Stimulated activated CD8-positive, alpha-beta memory T cell treated with anti-CD3 and anti-CD28 coated beads, Interleukin-15, amount 100 ng/mL, for 24 hours (primary cell): ENCODE data around the gene RPS21.
"Not testable (repeated sequence)": the region's sequence is repeated elsewhere in the genome, so short reads cannot be mapped to it uniquely, and the experiment has no call there.

Source experiments
- DNase-seq: peaks from one replicate; pipeline ENCODE4 v3.0.0-alpha.2; 2020; ENCODE audit warnings: low read depth

The RPS21 gene

DNA sequence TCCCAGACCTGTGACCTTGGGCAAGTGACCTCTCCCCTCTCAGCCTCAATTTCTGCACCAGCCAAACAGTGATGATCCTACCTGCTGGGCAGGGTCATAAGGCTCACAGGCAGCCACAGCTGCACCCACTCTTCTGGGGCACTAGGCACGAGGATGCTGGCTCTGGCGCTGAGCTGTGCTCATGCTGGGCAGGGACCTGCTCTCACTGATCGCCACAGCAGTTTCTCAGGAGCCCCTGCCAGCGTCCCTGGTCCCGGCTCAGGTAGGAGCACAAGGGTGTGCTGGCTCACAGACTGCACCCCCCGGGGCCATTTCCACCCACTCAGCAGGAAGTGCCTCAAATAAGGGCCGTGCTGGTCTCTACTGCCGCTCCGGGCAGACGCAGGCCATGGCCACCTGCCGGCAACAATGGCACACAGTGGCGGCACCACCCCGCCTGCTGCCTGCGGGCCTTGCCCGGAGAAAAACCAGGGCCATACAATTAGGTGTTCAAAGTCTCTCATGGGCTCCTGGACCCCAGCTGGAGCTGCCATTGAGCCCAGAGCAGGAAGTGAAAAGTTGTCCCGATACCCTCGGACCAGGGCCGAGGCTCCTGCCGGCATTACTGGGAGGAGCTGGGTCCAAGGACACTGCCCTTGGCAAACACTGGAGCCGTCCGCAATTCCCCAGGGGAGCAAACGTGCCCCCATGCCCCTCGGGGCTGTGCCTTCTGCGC is 24.7 kb downstream of the RPS21 start:
- DNase-seq, result no peak

- DNase-seq, result no peak
Measured at GRCh38 chr20:62412194-62413024, 25.5 kb downstream of the RPS21 start.

DNA sequence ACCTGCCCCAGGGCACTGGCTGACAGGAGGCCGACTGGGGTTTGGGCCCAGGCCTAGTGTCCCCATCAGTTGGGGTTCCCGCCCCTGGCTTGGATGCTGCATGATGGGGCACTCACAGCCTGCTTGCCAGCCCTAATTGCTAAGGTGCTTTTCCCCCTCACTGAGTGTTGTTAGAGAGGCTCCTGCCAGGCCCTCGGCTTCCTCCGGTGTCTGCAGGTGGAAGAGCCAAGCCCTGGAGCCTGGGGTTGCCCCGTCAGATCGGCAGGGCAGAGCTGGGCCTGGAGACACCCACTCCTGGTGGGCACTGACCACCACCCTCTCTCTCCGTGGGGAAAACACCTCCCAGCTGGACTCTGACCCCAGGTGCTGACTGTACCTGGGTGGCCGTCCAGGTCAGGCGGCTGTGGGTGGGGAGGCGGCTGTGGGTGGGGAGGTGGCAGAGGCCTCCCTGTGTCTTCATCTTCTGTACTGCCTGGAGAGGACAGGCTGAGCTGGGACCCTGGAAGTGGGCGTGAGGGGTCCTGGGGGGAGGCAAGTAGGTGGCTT is 26.2 kb downstream of the RPS21 start:
- DNase-seq, result no peak

GRCh38 chr20:62413896-62414481 is 27.1 kb downstream of the RPS21 start:
- DNase-seq, result no peak

DNA sequence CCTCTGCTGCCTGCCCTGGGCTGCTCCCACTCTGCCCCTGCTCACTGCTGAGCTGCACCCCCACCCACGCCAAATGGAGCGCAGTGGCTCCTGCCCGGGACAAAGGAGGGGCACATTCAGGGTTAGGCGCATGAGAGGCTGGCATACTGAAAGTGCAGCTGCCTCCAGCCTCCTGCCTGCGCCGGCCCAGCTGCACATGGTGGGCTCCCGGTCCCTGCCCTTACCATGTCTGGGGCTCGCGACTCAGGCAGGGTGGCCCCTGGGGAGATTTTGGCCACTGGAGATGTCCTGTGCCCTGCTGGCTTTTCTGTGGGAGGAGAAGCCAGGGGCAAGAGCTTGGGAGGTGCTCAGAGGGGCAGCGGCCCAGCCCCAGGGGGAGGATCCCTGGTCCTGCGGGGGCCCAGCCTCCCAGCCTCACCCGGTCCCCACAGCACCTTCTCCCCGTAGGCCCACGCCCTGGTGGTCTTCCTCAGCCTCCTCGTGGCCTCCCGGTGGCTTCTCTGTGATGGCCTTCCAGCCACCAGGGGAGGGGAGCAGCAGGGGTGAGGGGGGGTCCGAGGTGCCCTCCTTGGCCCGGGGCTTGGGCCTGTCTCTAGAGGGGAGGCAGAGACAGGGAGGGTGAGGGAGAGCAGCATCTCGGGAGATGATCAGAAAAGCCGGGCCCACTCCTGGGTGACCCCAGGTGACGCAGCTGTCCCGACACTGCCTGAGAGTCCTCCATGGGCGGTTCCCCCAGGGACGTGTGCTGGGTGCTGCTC is 28.6 kb downstream of the RPS21 start:
- no peak for DNase-seq

DNA sequence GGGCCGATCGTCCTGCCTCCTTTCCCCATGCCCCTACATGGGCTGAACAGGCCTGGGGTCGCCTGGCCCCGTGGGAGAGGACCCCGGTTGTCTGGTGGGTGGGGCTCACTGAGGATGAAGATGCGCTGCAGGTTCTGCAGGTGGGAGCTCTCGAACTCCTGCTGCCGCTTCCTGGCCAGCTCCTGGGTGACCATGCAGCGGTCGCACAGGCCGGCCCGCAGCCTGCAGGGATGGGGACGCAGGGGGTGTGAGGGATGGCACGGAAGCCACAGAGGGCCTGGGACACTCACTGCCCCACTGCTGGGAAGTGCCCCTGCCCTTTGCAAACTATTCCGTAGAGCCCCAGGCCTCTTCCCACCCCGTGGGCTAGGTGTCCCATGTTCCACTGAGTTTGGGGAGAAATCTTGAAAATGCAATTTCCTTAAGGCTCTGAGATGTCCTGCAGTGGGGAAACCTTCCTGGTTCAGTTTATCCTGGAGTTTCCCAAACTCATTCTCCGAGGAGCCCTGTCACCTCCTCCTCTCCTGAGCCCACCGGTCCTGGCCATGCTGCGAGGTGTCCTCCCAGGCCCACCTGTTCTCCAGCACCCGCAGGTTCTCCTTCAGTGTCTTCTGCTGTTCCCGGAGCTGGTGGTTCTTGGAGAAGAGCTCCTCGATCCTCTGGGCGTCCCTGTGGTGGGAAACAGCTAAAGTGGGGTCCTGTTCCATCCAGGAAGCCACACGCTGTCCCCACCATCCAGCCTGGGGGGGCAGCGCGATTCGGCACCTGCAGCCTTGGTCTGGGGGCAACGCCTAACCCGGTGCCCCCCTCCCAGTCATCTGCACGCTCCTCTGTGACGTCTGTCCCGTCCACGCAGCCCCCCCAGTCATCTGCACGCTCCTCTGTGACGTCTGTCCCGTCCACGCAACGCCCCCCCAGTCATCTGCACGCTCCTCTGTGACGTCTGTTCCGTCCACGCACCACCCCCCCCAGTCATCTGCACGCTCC is 30.0 kb downstream of the RPS21 start:
- no peak for DNase-seq

DNA sequence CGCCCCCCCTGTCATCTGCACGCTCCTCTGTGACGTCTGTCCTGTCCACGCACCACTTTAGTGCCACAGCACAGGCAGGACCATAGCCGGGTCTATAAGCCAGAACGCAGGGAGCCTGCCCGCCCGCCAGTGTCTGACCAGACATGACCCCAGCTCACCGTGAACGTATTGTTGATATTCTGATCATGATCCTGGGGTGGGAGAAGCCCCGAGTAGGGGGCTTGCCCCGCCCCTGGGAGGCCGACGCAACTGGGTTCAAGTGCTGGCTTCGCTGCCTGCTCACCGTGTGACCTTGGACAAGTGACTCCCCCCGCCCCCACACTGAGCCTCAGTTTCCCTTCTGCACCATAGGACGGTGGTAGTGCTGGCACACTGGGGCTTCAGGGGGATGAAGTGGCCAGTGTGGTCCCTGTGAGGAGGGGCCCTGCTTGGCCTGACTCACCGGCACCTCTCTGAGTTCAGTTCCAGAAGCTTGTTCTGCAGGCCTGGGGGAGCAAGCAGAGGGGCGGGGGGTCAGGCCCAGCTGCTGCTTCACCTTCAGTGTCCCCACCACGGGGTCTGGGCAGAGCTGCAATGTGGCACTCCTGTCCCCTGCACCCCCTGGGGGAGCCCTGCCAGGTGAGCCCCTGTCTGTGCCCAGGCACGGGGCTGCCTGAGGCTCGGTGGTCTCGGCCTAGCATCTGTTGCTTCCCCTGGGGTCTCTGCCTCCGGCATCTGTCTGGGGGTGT is 31.2 kb downstream of the RPS21 start:
- no peak for DNase-seq

- DNase-seq, result no peak
Measured at GRCh38 chr20:62418709-62419487, 32.0 kb downstream of the RPS21 start.

DNA sequence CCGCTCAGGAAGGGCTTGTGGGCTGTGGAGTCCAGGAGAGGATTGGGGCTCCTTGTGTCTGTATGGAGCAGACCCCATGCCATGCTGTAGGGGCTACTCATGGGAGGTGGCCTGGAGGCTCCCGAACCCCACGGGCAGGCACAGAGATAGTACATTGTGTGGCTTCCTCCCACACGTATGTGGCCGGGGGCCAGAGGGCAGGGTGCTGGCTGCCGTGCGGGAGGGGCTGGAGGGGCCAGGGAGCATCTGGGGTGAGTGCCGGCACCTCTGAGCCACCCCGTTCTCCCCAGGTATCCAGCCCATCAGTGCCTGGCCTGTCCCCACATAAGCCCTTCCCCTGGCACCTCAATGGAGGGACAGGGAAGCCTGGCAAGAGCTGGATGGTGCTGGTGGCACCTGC is 32.9 kb downstream of the RPS21 start:
- no peak for DNase-seq

DNA sequence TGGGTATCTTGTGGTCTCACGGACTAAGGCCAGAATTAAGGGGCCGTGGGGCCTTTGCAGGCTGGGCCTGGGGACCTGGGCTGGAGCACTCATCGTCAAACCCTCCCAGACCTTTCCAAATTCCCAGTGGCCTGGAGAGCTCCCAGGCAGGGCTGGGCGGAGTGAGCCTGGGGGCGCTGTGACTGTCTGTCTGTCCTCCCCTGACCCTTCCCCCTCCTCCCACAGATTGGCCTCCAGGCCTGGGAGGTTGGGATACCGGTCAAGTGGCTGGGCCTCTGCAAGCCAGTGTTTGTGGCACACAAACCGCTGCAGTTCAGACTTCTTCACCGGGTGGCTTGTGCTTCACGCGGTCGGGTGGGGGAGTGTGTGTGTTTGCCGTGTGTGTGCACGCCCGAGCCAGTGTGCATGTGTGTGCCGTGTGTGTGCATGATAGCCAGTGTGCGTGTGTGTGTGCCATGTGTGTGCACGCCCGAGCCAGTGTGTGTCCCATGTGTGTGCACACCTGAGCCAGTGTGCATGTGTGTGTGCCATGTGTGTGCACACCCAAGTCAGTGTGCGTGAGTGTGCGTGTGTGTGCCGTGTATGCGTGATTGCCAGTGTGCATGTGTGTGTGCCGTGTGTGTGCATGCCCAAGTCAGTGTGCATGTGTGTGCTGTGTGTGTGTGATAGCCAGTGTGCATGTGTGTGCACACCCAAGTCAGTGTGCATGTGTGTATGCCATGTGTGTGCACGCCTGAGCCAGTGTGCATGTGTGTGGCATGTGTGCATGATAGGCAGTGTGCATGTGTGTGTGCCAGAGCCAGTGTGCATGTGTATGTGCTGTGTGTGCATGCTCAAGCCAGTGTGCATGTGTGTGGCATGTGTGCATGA is 34.2 kb downstream of the RPS21 start:
- no peak for DNase-seq

- DNase-seq, result no peak
Measured at GRCh38 chr20:62421716-62421990, 34.8 kb downstream of the RPS21 start.

DNA sequence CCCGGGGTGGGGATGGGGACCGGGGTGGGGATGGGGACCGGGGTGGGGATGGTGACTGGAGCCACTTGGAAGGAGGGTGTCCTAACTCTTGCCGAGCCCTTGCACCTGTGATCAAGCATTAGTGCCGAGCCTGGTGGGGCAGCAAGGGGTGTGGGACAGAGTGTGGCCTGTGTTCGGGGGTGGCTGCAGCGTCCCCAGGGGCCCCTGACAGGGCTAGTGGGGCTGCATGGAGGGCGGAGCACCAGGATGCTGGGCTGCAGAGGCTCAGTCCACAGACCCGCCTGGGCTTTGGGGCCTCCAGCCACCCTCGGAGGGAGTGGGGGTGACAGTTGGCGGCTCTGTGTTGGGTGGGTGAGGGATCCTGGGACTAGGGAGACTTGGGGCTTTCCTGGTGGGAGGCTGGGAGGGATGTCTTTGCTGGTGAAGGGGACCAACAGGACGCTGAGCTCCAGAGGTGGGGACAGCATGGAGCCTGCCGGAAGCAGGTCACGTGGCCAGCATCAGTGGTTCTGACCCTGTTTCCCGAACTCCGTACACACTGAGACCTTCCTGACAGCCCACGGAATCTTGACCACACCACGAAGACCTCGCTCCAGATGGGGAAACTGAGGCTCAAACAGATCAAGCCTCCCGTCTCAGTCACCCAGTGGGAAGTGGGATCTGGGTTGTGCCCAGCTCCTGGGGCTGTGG is 35.9 kb downstream of the RPS21 start:
- no peak for DNase-seq

DNA sequence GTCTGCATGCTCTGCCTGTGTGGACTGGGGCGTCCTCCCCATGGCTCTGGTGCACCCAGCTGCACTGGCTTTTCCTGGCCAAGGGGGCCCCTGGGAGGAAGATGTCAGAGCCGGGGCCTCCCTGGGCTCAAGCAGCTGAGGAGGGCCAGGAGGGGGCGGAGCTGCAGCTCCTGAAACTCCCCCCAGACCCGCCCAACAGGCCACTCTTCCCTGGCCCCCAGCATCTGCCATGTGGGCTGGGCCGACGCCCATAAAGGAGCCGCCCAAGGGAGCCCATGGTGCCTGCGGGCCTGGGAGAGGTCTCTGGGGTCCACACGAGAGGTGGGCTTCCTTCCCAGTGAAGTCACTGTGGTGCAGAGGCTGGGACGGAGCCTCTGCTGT is 36.4 kb downstream of the RPS21 start:
- no peak for DNase-seq

DNA sequence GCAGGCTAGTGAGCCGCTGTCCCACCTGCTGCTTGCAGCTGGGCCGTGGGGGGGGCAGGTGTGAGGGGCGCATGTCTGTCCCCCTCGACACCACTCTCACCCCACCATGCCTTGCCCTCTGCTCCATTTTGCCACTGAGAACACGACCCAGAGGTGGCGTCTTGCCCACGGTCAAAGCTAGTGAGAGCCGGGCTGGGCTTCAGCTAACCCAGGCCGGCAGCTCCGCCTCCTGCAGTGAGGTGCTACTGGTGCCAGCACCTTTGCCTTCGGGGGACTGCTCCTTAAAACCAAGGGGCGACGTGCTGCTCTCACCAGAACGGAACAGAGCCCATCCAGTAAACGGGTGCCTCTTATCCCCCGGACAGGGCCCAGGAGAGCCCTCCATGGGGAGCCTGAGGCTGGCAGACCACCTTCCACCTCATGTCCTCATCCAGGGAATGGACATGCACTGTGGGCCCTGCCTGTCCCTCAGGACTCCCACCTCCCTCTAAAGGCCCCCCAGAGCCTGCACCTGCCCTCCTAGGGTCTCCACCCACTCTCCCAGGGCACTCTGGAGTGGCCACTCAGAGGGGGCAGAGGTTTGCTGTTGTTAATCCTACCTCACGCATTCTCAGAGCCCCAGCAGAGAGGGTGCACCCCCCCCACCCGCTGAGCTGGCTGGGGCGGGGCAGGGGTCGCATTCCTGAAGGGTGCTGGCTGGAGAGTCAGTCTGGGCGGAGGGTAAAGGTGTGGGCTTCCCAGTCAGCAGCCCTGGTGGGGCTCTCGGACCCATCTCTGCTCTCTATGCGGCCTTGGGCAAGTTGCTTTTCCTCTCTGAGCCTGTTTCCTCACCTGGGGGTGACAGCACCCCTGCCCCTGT is 37.6 kb downstream of the RPS21 start:
- DNase-seq, result no peak

GRCh38 chr20:62425281-62426058 is 38.6 kb downstream of the RPS21 start:
- DNase-seq, result no peak

DNA sequence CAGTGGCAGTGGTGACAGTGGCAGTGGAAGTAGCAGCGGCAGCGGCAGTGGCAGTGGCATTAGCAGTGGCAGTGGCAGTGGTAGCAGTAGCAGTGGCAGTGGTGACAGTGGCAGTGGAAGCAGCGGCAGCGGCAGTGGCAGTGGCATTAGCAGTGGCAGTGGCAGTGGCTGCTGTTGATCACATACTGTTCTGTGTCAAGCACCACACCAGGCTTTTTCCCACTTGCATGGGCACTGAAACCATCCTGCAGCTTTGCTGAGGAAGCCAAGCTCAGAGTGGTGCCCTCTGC is 39.1 kb downstream of the RPS21 start:
- DNase-seq, result not testable (repeated sequence)
